OCI-LY7 (cell line): Measurements from ENCODE around the gene MRPL23.

Experiments
- CTCF ChIP-seq: fragments of 200-600 bp; sonication (generic); conservative IDR thresholded peaks from 2 replicates; pipeline ENCODE4 v1.5.1; 2014; ENCODE audit warnings: mild to moderate bottlenecking, antibody characterized with exemption, low read length, moderate library complexity, mixed read lengths
- EZH2phosphoT487 ChIP-seq: fragments of 200-600 bp; sonication (generic); IDR thresholded peaks from 2 replicates; pipeline ENCODE4 v1.6.1; 2018; ENCODE audit warnings: low read depth, borderline replicate concordance, mild to moderate bottlenecking, mixed run types, antibody characterized with exemption, low read length, moderate library complexity, mixed read lengths

GRCh38 chr11:1958367-1958766, 11.2 kb downstream of the MRPL23 start:
- TF ChIP-seq CTCF (no peak), EZH2phosphoT487 (no peak)
